Activated naive CD8-positive, alpha-beta T cell treated with anti-CD3 and anti-CD28 coated beads for 36 hours (primary cell): ENCODE results near the gene GJC1. TPM values are rescaled to one million over a fixed set of nuclear protein-coding genes. Genes with fewer than 3 reads are reported as not detected.
"Not testable (repeated sequence)": the region's sequence is repeated elsewhere in the genome, so short reads cannot be mapped to it uniquely, and the experiment has no call there.

ENCODE experiments used
- DNase-seq: peaks from one replicate; pipeline ENCODE4 v3.0.0; 2021
- H3K27ac Mint-ChIP-seq: one replicate; pipeline ENCODE4 v1.8.0; 2022; ENCODE audit warnings: mild to moderate bottlenecking, moderate library complexity, mixed read lengths
- H3K27me3 Mint-ChIP-seq: one replicate; pipeline ENCODE4 v1.8.0; 2022; ENCODE audit warnings: mild to moderate bottlenecking, mixed read lengths
- H3K36me3 Mint-ChIP-seq: one replicate; pipeline ENCODE4 v1.8.0; 2021; ENCODE audit warnings: mild to moderate bottlenecking, mixed read lengths
- H3K4me1 Mint-ChIP-seq: one replicate; pipeline ENCODE4 v1.8.0; 2021; ENCODE audit warnings: mixed read lengths
- H3K4me3 Mint-ChIP-seq: one replicate; pipeline ENCODE4 v1.8.0; 2022; ENCODE audit warnings: mild to moderate bottlenecking, moderate library complexity, mixed read lengths
- H3K9me3 Mint-ChIP-seq: one replicate; pipeline ENCODE4 v1.8.0; 2022; ENCODE audit warnings: mixed read lengths
- total RNA-seq, 2 experiments: library from RNA; stranded (reverse); gene quantifications; one replicate each; pipeline ENCODE4 v1.2.3, GENCODE V29; 2021

GJC1 gene
- total RNA-seq, 2 experiments from 2014 or later = 6.9 to 7.8 TPM

- peaks cover 11% of the 10 kb centered on the region for H3K36me3 Mint-ChIP-seq
- not testable (repeated sequence) for H3K9me3 Mint-ChIP-seq, DNase-seq, H3K4me3 Mint-ChIP-seq, H3K27ac Mint-ChIP-seq, H3K4me1 Mint-ChIP-seq
- peaks cover 25% of the 10 kb centered on the region for H3K27me3 Mint-ChIP-seq
Measured at GRCh38 chr17:44755180-44755579, 74.9 kb downstream of the GJC1 start.

GRCh38 chr17:44754276-44754675 is 75.8 kb downstream of the GJC1 start:
- H3K27me3 Mint-ChIP-seq = peaks cover 22% of the 10 kb centered on the region
- H3K36me3 Mint-ChIP-seq = peaks cover 11% of the 10 kb centered on the region
- no peaks in the 10 kb centered on the region for H3K4me1 Mint-ChIP-seq
- no peak for DNase-seq
- H3K4me3 Mint-ChIP-seq = no peak overlapping the region
- H3K9me3 Mint-ChIP-seq = no peaks in the 10 kb centered on the region
- H3K27ac Mint-ChIP-seq = no peak overlapping the region

GRCh38 chr17:44752953-44753861 is 76.9 kb downstream of the GJC1 start:
- Mint-ChIP-seq H3K27me3 (peaks cover 20% of the 10 kb centered on the region), H3K27ac (no peak overlapping the region), H3K36me3 (peaks cover 11% of the 10 kb centered on the region), H3K4me3 (no peak overlapping the region), H3K4me1 (no peaks in the 10 kb centered on the region), H3K9me3 (no peaks in the 10 kb centered on the region)
- no peak for DNase-seq

- Mint-ChIP-seq H3K4me3 (no peak overlapping the region), H3K27ac (no peak overlapping the region), H3K27me3 (peaks cover 6% of the 10 kb centered on the region), H3K36me3 (peaks cover 11% of the 10 kb centered on the region), H3K9me3 (no peaks in the 10 kb centered on the region), H3K4me1 (no peaks in the 10 kb centered on the region)
- no peak for DNase-seq
Measured at GRCh38 chr17:44751806-44752205, 78.3 kb downstream of the GJC1 start.

GRCh38 chr17:44751331-44751730 is 78.8 kb downstream of the GJC1 start:
- Mint-ChIP-seq H3K4me3 (no peak overlapping the region), H3K36me3 (peaks cover 11% of the 10 kb centered on the region), H3K9me3 (no peaks in the 10 kb centered on the region), H3K27ac (no peak overlapping the region), H3K27me3 (peaks cover 3% of the 10 kb centered on the region), H3K4me1 (no peaks in the 10 kb centered on the region)
- DNase-seq = no peak

GRCh38 chr17:44749980-44750318 is 80.1 kb downstream of the GJC1 start:
- Mint-ChIP-seq H3K9me3 (no peaks in the 10 kb centered on the region), H3K4me1 (no peaks in the 10 kb centered on the region), H3K36me3 (peaks cover 11% of the 10 kb centered on the region), H3K27me3 (peaks cover 3% of the 10 kb centered on the region), H3K27ac (no peak overlapping the region), H3K4me3 (no peak overlapping the region)
- DNase-seq = no peak

- no peak for DNase-seq
- Mint-ChIP-seq H3K36me3 (peaks cover 11% of the 10 kb centered on the region), H3K4me3 (no peak overlapping the region), H3K27ac (no peak overlapping the region), H3K9me3 (no peaks in the 10 kb centered on the region), H3K4me1 (no peaks in the 10 kb centered on the region), H3K27me3 (peaks cover 3% of the 10 kb centered on the region)
Measured at GRCh38 chr17:44749076-44749979, 80.8 kb downstream of the GJC1 start.

Other genes starting within 250 kb of the GJC1 start
- under 1 TPM; 0.19 to 0.30 TPM for gene MEIOC, start 173.8 kb downstream of the GJC1 start, total RNA-seq
- 10 to 100 TPM; 34.4 to 36.7 TPM for gene CCDC43, start 140.5 kb downstream of the GJC1 start, total RNA-seq
- 10 to 100 TPM; 21.9 to 24.6 TPM for gene DBF4B, start 121.6 kb downstream of the GJC1 start, total RNA-seq
- gene ADAM11, start 71.3 kb downstream of the GJC1 start, total RNA-seq = under 1 TPM; 0.10 TPM
- gene HIGD1B, start 17.6 kb upstream of the GJC1 start, total RNA-seq = not detected
- gene EFTUD2, start 69.2 kb upstream of the GJC1 start, total RNA-seq = 100 to 1,000 TPM; 258 TPM
- not detected for gene GFAP, start 85.2 kb upstream of the GJC1 start, total RNA-seq
- gene KIF18B, start 117.5 kb upstream of the GJC1 start, total RNA-seq = 10 to 100 TPM; 36.7 to 37.1 TPM
- gene C1QL1, start 138.0 kb upstream of the GJC1 start, total RNA-seq = not detected
- 10 to 100 TPM; 29.0 to 31.4 TPM for gene DCAKD, start 221.3 kb upstream of the GJC1 start, total RNA-seq
- 100 to 1,000 TPM; 168 to 170 TPM for gene NMT1, start 231.0 kb upstream of the GJC1 start, total RNA-seq